GM18511 (cell line): ENCODE results near the gene FRMD4A.
"Not testable (repeated sequence)": the region's sequence is repeated elsewhere in the genome, so short reads cannot be mapped to it uniquely, and the experiment has no call there.

Experiments
- ATAC-seq: cut with Tn5 transposase; IDR thresholded peaks from one replicate; pipeline ENCODE4 v1.9.1; 2021; ENCODE audit warnings: mild to moderate bottlenecking, moderate library complexity; ENCODE audit not compliant: unreplicated experiment

Gene FRMD4A

DNA sequence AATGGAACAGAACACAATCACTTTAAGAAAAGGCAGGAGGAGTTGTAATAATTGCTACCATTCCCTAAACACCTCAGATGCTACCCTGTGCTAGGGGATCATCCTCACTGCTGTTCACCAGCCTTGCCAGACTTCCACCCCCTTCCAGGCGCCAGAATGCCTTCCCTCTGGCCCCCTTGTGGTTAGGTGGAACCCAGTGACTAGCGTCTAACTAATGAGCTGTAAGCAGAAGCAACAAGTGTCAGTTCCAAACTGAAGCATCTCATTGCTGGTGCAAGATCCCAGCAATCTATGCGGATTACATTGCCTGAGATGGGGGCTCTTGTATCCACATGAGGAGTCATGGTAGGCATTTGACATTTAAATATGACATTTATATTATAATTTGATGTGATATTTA, 86.6 kb downstream of the FRMD4A start:
- ATAC-seq: no peak

DNA sequence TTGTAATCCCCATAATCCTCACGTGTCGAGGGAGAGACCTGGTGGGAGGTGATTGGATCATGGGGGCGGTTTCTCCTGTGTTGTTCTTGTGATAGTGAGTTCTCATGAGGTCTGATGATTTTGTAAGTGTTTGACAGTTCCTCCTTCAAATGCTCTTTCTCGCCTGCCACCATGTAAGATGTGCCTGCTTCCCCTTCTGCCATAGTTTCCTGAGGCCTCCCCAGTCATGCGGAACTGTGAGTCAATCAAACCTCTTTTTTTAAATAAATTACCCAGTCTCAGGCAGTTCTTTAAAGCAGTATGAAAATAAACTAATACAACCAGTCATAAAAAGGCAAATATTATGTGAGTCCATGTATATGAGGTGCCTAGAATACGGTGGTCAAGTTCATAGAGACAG, 87.5 kb downstream of the FRMD4A start:
- ATAC-seq: no peak

DNA sequence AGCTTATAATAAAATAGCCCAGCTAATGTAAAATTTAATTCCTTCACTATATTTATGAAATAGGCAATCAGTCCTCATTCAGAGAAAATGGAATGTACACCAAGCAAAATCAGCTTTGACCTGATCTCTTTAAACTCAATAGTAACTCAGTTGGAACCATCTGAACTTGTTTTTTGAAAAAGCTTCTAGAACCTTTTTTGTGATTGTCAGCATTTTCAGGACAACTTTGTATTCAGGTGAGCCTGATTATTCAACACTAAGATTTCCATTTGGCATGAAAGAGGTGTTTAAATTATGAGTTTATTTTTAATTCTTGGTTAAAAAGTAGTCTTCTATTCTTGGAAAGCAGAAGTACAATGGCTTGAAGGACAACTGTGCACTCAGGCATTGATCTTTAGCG, 89.5 kb downstream of the FRMD4A start:
- ATAC-seq: no peak

DNA sequence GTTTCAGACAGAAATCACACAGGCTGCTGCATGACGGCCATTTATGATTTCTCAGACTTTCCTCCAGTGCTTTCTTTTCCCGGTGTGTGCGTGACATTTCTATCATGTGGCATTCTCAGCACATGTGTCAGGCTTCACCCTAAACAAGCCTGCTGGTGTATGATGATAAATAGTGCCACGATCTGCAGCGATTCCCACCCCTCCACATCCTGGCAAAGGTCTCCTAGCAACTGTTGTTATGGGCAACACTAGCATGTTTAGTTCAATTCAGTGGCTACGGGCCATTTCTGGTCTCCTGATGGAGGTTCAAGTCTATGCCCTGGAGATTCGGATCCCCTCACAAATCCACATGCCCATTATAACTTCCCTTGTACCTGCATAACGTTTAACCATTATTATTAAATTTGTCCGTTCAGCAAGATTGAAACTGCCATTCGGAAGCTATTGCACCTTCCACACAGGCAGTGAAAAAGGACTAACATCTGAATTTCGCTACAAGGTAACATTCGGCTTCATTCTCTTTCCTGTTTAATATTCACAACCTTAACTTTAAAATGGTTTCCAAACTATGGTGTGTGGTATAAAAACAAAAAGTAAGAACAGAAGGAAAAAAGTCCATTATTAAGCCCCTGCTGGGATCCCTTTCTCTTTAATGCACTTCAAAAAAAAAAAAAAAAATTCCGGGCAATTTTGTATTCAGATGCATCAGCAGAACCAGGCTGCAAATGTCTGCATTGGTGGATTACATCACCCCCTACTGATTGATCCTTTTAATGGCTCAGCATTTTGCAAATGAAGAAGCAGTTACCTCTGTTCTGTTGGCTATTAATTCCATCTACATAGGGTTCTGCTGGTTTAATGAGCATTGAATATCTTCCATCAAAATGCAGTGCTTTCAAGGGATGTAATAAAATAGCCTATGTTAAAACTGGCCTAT, 90.2 kb downstream of the FRMD4A start:
- no peak for ATAC-seq

DNA sequence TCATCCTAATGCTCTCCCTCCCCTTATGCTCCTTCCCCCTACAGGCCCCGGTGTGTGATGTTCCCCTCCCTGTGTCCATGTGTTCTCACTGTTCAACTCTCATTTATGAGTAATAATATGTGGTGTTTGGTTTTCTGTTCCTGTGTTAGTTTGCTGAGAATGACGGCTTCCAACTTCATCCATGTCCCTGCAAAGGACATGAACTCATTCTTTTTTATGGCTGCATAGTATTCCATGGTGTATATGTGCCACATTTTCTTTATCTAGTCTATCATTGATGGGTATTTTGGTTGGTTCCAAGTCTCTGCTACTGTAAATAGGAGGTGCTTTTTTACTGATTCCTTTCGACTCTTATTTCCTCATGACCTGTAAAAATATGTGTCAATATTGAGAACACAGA, 92.1 kb downstream of the FRMD4A start:
- not testable (repeated sequence) for ATAC-seq

- ATAC-seq: no peak
These were observed 94.4 kb downstream of the FRMD4A start for GRCh38 chr10:14236341-14236740.

GRCh38 chr10:14235566-14236195, 95.0 kb downstream of the FRMD4A start:
- ATAC-seq: no peak

DNA sequence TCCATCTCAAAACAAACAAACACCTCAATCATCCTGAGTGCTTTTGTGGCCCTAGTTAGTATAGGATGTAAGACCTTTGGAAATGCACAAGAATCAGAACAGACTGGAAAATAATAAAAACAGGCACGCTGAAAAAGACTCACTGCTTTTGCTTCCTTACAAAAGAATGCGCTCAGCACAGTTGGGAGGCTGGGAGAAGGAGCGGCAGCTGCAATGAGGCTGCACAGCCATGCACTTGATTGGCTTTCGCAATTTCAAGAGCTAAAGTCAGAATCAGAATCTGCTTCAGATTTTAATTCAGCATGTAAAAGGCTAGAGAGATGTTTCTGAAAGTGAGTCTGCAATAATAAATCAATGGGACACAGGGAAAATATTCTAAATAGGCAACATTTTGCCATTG, 97.2 kb downstream of the FRMD4A start:
- ATAC-seq: no peak

DNA sequence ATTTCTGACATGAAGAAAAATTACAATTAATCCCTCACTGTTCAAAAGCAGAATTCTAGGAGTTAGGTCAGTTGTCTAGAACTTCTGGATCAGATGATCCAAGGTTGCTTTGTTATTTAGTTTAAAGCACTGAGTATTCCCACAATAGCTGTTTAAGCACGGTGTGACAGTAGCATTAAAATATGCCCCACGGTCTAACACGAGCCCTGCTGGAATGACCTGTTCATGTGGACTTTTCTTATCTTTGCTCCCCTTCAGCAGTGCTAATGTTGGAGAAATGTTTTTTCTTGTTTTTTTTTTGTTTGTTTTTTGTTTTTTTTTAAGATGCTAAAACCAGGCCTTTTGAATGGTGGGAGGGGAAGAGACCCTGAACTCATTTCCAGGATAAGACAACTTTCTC, 101.9 kb downstream of the FRMD4A start:
- ATAC-seq: not testable (repeated sequence)

GRCh38 chr10:14225379-14225778, 105.3 kb downstream of the FRMD4A start:
- ATAC-seq: no peak

- ATAC-seq: no peak
These were observed 110.7 kb downstream of the FRMD4A start for GRCh38 chr10:14220026-14220425.

GRCh38 chr10:14219411-14219810, 111.3 kb downstream of the FRMD4A start:
- no peak for ATAC-seq

GRCh38 chr10:14215641-14216040, 115.1 kb downstream of the FRMD4A start:
- ATAC-seq: no peak

DNA sequence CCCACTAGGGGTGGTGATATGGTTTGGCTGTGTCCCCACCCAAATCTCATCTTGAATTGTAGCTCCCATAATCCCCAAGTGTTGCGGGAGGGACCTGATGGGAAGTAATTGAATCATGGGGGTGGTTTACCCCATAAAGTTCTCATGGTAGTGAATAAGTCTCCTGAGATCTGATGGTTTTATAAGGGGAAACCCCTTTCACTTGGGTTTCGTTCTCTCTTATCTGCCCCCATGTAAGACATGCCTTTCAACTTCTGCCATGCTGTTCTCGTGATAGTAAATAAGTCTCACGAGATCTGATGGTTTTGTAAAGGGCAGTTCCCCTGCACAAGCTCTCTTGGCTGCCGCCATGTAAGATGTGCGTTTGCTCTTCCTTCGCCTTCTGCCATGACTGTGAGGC, 117.0 kb downstream of the FRMD4A start:
- ATAC-seq: not testable (repeated sequence)

DNA sequence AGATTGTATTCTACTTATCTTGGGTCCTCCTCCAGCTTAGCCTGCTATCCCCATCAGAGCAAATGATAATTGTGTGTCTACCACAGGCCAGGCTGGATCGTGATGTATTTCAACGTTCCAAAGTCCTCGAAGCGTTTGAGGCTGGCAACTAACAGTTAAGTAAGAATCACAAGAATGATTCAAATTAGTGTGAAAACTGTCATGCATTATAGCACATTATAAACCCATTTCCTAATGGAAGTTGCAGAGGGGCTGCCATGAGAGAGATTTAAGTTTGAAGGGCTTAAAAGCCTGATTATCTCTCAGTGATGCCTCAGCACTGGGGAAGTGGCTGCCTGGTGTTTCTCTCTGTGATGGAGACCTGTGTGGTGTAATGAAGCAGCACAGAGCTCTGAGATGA, 119.1 kb downstream of the FRMD4A start:
- no peak for ATAC-seq

DNA sequence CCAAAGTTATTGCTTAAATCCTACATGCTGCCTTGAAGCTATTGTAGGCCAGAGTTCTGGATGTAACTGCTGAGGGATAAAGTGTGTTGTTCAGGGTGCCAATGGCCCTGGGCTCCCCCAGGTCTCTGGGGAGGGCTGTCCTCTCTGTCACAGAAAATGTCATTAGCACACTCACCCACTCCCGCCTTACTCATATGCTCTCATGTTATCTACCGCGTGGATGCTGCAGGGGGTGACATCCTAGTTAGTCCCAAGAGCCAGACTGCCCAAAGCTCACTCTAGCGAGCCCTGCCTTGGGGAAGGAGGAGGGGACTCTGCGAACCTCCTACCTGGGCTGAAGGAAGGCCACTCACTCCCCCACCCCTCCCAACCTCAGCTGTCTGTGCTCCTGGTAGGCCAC, 122.5 kb downstream of the FRMD4A start:
- no peak for ATAC-seq

DNA sequence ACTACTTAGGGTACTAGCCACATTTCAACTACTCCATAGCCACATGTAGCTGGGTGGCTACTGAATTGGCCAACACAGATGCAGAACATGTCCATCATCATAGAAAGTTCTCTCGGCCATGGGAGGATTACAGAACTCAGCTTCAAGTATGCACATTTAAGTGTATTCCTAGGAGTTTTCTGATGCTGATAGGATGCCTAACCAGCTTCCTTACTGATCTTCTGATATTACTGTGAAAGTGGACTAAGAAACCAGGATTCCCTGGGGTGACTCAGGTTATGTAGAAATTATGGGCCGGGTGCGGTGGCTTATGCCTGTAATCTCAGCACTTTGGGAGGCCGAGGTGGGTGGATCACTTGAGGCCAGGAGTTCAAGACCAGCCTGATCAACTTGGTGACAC, 125.5 kb downstream of the FRMD4A start:
- ATAC-seq: no peak

DNA sequence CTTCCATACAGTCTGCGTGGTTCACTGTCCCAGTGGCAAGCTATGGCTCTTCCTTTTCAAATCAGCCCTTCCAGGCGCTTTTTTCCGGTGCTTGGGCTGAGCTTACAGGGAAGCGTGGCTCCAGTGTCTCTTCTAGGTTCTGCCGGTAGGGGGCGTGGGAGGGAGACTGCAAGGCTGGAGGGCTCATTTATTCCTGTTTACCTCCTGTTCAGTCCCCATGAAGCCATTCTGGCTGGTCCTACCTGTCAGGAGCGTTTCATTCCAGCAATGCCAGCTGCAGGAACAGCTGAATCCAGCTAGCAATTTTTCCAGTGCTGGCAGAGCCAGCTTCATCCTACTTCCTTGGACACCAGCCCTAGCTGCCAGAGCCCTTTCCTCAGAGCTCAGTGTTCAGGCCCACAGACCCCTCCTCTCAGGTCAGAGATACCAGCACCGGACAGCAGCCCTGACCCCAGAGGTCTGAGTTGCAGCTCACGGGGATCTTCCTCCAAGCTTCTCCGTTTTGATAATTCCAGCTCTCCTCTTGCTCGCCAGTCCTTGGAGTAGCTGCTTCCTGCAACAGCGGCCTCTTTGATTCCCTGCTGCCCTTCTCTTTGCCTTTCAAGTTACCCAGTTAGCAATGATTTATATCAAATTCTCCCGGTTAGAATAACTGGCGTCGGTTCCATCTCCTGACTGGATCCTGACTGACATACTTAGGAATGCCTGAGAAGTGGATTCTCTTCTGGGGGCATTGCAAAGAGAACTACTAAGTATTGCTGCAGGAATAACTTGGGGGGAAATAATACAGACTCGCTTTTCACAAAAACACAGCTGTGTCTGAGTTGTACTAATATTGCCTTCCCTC, 129.8 kb downstream of the FRMD4A start:
- ATAC-seq: no peak

DNA sequence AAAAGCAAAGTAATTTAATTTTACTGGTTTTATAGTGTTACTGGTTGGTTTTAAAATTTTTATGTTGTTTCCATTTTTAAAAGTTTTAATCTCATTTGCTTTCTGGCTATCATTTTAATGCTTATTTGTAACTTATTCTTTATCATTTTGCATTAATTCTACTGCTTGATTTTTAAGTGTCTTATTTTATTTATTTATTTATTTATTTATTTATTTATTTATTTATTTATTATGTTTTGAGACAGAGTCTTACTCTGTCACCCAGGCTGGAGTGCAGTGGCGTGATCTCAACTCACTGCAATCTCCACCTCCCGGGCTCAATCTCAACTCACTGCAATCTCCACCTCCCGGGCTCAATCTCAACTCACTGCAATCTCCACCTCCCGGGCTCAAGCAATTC, 131.6 kb downstream of the FRMD4A start:
- not testable (repeated sequence) for ATAC-seq

DNA sequence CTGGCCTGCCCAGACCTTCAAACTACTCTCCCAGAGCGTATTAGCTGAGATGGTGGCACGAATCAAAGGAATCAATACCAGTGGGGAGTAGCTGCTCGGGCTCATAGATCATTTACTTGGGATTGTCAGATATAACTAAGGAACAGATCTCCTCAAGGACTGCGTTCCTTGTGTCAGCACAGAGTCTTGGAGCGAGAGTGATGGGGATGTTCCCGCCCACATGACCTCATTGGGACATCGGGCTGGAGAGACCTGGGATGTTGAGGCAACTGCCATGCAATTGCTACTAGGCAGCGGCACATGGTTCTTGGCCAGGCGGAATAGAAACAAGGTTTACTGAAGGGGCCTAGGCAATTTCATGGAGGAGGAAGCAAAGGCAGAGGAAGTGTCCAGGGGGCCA, 132.6 kb downstream of the FRMD4A start:
- ATAC-seq: no peak

DNA sequence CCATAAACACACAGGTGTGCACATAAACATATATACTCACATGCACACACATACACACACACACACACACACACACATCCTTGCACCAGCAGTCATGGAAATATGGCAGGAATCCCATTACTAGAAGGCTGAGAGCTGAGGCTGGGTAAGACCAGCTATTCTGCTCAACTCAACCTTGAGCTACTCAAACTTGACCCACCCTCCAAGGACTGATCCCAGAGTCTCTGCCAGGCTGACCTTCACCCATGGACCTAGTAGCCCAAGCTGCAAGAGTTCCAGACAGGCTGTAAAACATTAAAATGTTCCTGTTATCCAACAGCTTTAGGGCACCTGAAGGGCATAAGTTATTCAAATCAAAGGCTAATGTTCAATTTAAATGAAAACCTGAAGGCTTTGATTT, 134.6 kb downstream of the FRMD4A start:
- no peak for ATAC-seq
